Prostate gland (tissue), 2 donors: ENCODE results near the gene PRRC2C.

Experiments
- POLR2A ChIP-seq: fragments of 450-650 bp; IDR thresholded peaks from one replicate; pipeline ENCODE4 v1.6.1; 2016; ENCODE audit warnings: antibody characterized with exemption, mild to moderate bottlenecking
- POLR2AphosphoS5 ChIP-seq: sonication (generic); formaldehyde crosslinking; IDR thresholded peaks from one replicate; pipeline ENCODE4 v1.6.1; 2017; ENCODE audit warnings: antibody characterized with exemption
- TF ChIP-seq, protein P1 (sequence below), 4 experiments: fragments of 200-600 bp in 2 of 4; fragments of 450-650 bp in 2 of 4; sonication (generic) in 2 of 4; IDR thresholded peaks; 1 replicate in 3 of 4; 2 replicates in 1 of 4; pipeline ENCODE4 v1.5.1; 2016 to 2019; ENCODE audit warnings: antibody characterized with exemption in 4 of 4, mild to moderate bottlenecking in 2 of 4, moderate library complexity in 2 of 4

DNA sequence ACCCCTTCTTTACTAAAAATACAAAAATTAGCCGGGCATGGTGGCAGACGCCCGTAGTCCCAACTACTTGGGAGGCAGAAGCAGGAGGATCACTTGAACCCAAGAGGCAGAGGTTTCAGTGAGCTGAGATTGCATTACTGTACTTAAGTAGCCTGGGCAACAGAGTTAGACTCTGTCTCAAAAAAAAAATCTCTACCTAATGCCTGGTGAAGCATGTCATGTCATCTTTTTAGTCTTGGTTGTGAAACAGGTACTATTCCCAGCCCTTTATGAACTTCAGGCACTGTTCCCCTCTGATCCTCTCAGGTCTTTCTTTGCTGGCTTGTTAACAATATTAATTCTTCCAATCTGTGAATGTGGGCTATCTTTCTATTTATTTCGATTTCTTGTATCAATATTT lies 22.1 kb downstream of the PRRC2C start:
- TF ChIP-seq POLR2A, result no peak
- TF ChIP-seq, protein P1, sequence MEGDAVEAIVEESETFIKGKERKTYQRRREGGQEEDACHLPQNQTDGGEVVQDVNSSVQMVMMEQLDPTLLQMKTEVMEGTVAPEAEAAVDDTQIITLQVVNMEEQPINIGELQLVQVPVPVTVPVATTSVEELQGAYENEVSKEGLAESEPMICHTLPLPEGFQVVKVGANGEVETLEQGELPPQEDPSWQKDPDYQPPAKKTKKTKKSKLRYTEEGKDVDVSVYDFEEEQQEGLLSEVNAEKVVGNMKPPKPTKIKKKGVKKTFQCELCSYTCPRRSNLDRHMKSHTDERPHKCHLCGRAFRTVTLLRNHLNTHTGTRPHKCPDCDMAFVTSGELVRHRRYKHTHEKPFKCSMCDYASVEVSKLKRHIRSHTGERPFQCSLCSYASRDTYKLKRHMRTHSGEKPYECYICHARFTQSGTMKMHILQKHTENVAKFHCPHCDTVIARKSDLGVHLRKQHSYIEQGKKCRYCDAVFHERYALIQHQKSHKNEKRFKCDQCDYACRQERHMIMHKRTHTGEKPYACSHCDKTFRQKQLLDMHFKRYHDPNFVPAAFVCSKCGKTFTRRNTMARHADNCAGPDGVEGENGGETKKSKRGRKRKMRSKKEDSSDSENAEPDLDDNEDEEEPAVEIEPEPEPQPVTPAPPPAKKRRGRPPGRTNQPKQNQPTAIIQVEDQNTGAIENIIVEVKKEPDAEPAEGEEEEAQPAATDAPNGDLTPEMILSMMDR (IDR thresholded peaks at IDR 0.05), result no peak
- TF ChIP-seq POLR2AphosphoS5, result no peak
